H1 (cell line): ENCODE results near the gene TAX1BP1.

Experiments
- CREB1 ChIP-seq: IDR thresholded peaks from 2 replicates; pipeline ENCODE4 v1.6.1; 2012; ENCODE audit warnings: inconsistent platforms
- CTCF ChIP-seq, 3 experiments: IDR thresholded peaks; 1 replicate in 2 of 3; 2 replicates in 1 of 3; pipeline versions ENCODE4 v1.5.1 to v1.6.1; 2011; ENCODE audit warnings: low read length in 3 of 3, mild to moderate bottlenecking in 3 of 3, inconsistent platforms in 2 of 3, low read depth in 1 of 3, moderate library complexity in 1 of 3; ENCODE audit not compliant: insufficient read depth in 1 of 3; ENCODE audit errors: control extremely low read depth in 1 of 3
- EP300 ChIP-seq, 2 experiments: IDR thresholded peaks; 1 replicate in 1 of 2; 2 replicates in 1 of 2; pipeline ENCODE4 v1.6.1; 2011 to 2012; ENCODE audit warnings: low read depth in 2 of 2, low read length in 2 of 2, mild to moderate bottlenecking in 2 of 2, borderline replicate concordance in 1 of 2, inconsistent platforms in 1 of 2, moderate library complexity in 1 of 2
- GABPA ChIP-seq: IDR thresholded peaks from 2 replicates; pipeline ENCODE4 v1.6.1; 2011; ENCODE audit warnings: mild to moderate bottlenecking, low read length, moderate library complexity, borderline replicate concordance; ENCODE audit not compliant: insufficient read depth
- JUND ChIP-seq: IDR thresholded peaks from 2 replicates; pipeline ENCODE4 v1.6.1; 2011; ENCODE audit warnings: mild to moderate bottlenecking, improper control_type of control experiment, low read length
- RFX5 ChIP-seq: IDR thresholded peaks from 2 replicates; pipeline ENCODE4 v1.6.1; 2011; ENCODE audit warnings: low read depth, low read length, improper control_type of control experiment, borderline replicate concordance
- SIN3A ChIP-seq, 2 experiments: IDR thresholded peaks in 1 of 2; conservative IDR thresholded peaks in 1 of 2; 2 replicates each; pipeline ENCODE4 v1.6.1; 2011 to 2012; ENCODE audit warnings: low read length in 2 of 2, improper control_type of control experiment in 1 of 2, low read depth in 1 of 2, mild to moderate bottlenecking in 1 of 2
- SP1 ChIP-seq: IDR thresholded peaks from 2 replicates; pipeline ENCODE4 v1.6.1; 2011; ENCODE audit warnings: low read depth, low read length
- TBP ChIP-seq: IDR thresholded peaks from 2 replicates; pipeline ENCODE4 v1.6.1; 2011; ENCODE audit warnings: low read depth, low read length, improper control_type of control experiment

GRCh38 chr7:27779873-27780272 is 39.9 kb downstream of the TAX1BP1 start:
- TF ChIP-seq JUND (no peak), RFX5 (no peak), CTCF (IDR thresholded peaks at IDR 0.05; ENCODE audit: control extremely low read depth in 1 of 3, insufficient read depth in 1 of 3, low read depth in 1 of 3, low read length in 3 of 3) (no peak), GABPA (no peak), SIN3A (conservative IDR thresholded peaks at IDR 0.05 in 1 of 2, IDR thresholded peaks at IDR 0.05 in 1 of 2; ENCODE audit: low read depth in 1 of 2, low read length in 2 of 2) (no peak), EP300 (IDR thresholded peaks at IDR 0.05; ENCODE audit: borderline replicate concordance in 1 of 2, low read depth in 2 of 2, low read length in 2 of 2) (no peak), CREB1 (no peak), SP1 (no peak), TBP (no peak)
